Measurements from ENCODE around the gene DCAF5. TPM values are rescaled to one million over a fixed set of nuclear protein-coding genes. Genes with fewer than 3 reads are reported as not detected.
"Not testable (repeated sequence)": the region's sequence is repeated elsewhere in the genome, so short reads cannot be mapped to it uniquely, and the experiment has no call there.

Gene DCAF5
- total RNA-seq, 2 donors from 2014 or later = 25.3 to 67.4 TPM

- H3K27me3 ChIP-seq (replicated peaks; ENCODE audit: insufficient read depth) = no peaks in the 10 kb centered on the region
- TF ChIP-seq CTCF (IDR thresholded peaks at IDR 0.05) = no peak
- no peaks in the 10 kb centered on the region for H3K4me1 ChIP-seq (replicated peaks)
- WGBS = 94% methylated on average over 1 of the region's 1 CpG
- no peaks in the 10 kb centered on the region for H3K9me3 ChIP-seq
- no peaks in the 10 kb centered on the region for H3K36me3 ChIP-seq
- no peak overlapping the region for H3K4me3 ChIP-seq
- no peak overlapping the region for H3K27ac ChIP-seq
- DNase-seq (ENCODE audit: low spot score) = no peak
- intact Hi-C loops (cut with DNase I) = no loop called here
Observed at GRCh38 chr14:69170839-69171238, 17.9 kb upstream of the DCAF5 start.

GRCh38 chr14:69165787-69166186, 12.9 kb upstream of the DCAF5 start:
- intact Hi-C loops (cut with DNase I); H3K36me3 ChIP-seq; H3K27me3 ChIP-seq (replicated peaks; ENCODE audit: insufficient read depth); H3K4me1 ChIP-seq (replicated peaks); H3K4me3 ChIP-seq; H3K9me3 ChIP-seq; H3K27ac ChIP-seq; DNase-seq (ENCODE audit: low spot score): not testable (repeated sequence)
- WGBS = 85% methylated on average over 2 of the region's 2 CpGs

GRCh38 chr14:69161590-69161989, 8.7 kb upstream of the DCAF5 start:
- Histone ChIP-seq H3K9me3 (no peaks in the 10 kb centered on the region), H3K36me3 (no peaks in the 10 kb centered on the region), H3K27me3 (replicated peaks; ENCODE audit: insufficient read depth) (no peaks in the 10 kb centered on the region), H3K27ac (no peak overlapping the region), H3K4me1 (replicated peaks) (no peaks in the 10 kb centered on the region), H3K4me3 (no peak overlapping the region)
- no peak for DNase-seq (ENCODE audit: low spot score)
- TF ChIP-seq POLR2A (IDR thresholded peaks at IDR 0.05) = no peak
- no peak for TF ChIP-seq POLR2AphosphoS5 (IDR thresholded peaks at IDR 0.05)
- no peak for TF ChIP-seq CTCF (IDR thresholded peaks at IDR 0.05)
- 89% methylated on average over 1 of the region's 1 CpG for WGBS
- intact Hi-C loops (cut with DNase I) = no loop called here

GRCh38 chr14:69156224-69156623, 3.3 kb upstream of the DCAF5 start:
- Histone ChIP-seq H3K27me3 (replicated peaks; ENCODE audit: insufficient read depth) (no peaks in the 10 kb centered on the region), H3K9me3 (no peaks in the 10 kb centered on the region), H3K4me3 (no peak overlapping the region), H3K36me3 (no peaks in the 10 kb centered on the region), H3K4me1 (replicated peaks) (no peaks in the 10 kb centered on the region), H3K27ac (no peak overlapping the region)
- DNase-seq (ENCODE audit: low spot score) = no peak
- TF ChIP-seq POLR2AphosphoS5 (IDR thresholded peaks at IDR 0.05) (no peak), CTCF (IDR thresholded peaks at IDR 0.05) (no peak), POLR2A (IDR thresholded peaks at IDR 0.05) (no peak)
- intact Hi-C loops (cut with DNase I) = no loop called here

GRCh38 chr14:69154779-69155178, 1.9 kb upstream of the DCAF5 start:
- Histone ChIP-seq H3K4me3 (no peak overlapping the region), H3K9me3 (no peaks in the 10 kb centered on the region), H3K27ac (no peak overlapping the region), H3K36me3 (no peaks in the 10 kb centered on the region), H3K4me1 (replicated peaks) (peaks cover 7% of the 10 kb centered on the region), H3K27me3 (replicated peaks; ENCODE audit: insufficient read depth) (no peaks in the 10 kb centered on the region)
- intact Hi-C loops (cut with DNase I) = no loop called here
- no peak for DNase-seq (ENCODE audit: low spot score)
- TF ChIP-seq POLR2A (IDR thresholded peaks at IDR 0.05) (no peak), POLR2AphosphoS5 (IDR thresholded peaks at IDR 0.05) (no peak), CTCF (IDR thresholded peaks at IDR 0.05) (no peak)
- WGBS = 57% methylated on average over 4 of the region's 4 CpGs
